Measurements from ENCODE around the gene PARP3. TPM values are rescaled to one million over a fixed set of nuclear protein-coding genes. Genes with fewer than 3 reads are reported as not detected.

The PARP3 gene
- total RNA-seq, 1 experiment from 2014 or later: 17.5 TPM

DNA sequence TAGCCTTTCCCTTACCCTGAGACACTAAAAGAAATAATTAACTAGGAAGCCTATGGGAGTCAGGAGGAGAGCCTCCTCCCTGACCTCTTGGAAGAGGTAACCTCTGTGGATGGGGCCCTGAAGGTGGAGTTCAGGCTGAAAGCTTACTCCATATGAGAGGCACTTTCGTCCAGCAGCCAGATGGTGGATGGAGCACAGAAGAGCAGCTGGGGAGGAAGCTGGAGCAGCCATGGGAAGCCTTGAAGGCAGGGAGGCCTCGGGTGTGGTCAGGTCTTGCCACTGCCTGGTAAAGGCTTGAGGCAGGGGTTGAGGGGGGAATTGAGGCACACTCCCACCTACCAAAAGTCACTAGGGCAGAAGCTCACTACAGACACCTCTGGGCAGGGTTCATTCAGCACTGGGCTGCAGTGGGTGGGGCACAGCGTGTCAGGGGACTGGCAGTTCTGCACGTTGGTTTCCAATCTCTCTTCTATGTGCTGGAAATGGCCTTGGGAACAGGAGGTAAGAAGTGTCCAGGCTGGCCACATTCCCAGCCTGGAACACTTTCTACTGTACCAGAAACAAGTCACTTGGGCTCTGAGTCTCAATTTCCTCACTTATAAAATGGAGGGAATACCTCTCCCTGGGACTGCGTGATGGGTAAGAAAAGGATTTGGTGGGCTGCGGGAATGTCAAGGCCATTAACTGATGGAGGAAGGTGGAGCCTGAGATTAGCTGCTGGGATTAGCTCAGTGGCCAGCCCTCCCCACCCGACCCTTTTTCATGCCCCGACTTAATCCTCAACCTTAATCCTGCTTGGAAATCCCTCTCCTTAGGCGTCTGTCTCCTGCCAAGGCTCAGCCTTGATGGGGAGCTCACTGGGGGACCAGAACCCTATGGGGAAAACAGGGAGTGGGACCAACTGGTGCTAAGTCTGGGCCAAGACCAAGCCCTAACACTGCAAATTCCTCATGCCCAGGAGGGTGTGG, 19.7 kb downstream of the PARP3 start:
- no peak for ATAC-seq
- Histone ChIP-seq H3K4me3 (replicated peaks in 1 of 2; ENCODE audit: low read depth in 1 of 2, low read length in 2 of 2) (no peak overlapping the region), H4K20me1 (ENCODE audit: insufficient read depth) (no peaks in the 10 kb centered on the region), H3K27me3 (ENCODE audit: insufficient read depth, low read length) (no peaks in the 10 kb centered on the region), H3K27ac (ENCODE audit: low read depth, low read length) (no peak overlapping the region), H3K4me2 (ENCODE audit: low read length) (no peak overlapping the region), H2AFZ (ENCODE audit: low read depth, low read length, poor library complexity, severe bottlenecking) (no peak overlapping the region), H3K36me3 (ENCODE audit: control insufficient read depth in 1 of 2, insufficient read depth in 2 of 2, low read length in 2 of 2) (0 out of 4 replicates have a peak, but pooled peaks cover 0 to 3% of the 10 kb centered on the region in 2 experiments), H3K9ac (ENCODE audit: low read length) (no peak overlapping the region), H3K9me3 (ENCODE audit: control insufficient read depth in 1 of 2, insufficient read depth in 1 of 2, low read depth in 1 of 2, low read length in 2 of 2) (no peaks in the 10 kb centered on the region), H3K4me1 (ENCODE audit: control insufficient read depth in 1 of 2, insufficient read depth in 2 of 2, low read length in 2 of 2) (peaks cover 6 to 9% of the 10 kb centered on the region in 2 experiments), H3K79me2 (ENCODE audit: insufficient read depth, low read length) (no peaks in the 10 kb centered on the region; the same call in 1 of the 2 replicates), H3K9me2 (ENCODE audit: insufficient read depth) (no peaks in the 10 kb centered on the region)
- ChIA-PET POLR2A (no interaction called here), CTCF (interaction anchor here (0.7 to 1.6 kb wide), 2 partner anchors 12 to 19 kb away, joined by 3 to 4 read pairs; partner anchors contain the start of gene ABHD14B), RAD21 (ENCODE audit: low non-redundant PET in 1 of 2, low total read pairs in 2 of 2, uncharacterized antibody in 2 of 2, unreplicated experiment in 2 of 2) (no interaction called here)
- no peak for DNase-seq (ENCODE audit: low read depth, low spot score)
- intact Hi-C loops (cut with micrococcal nuclease): no loop called here
- no peak for TF ChIP-seq YY1 (IDR thresholded peaks at IDR 0.05; ENCODE audit: extremely low read depth, insufficient replicate concordance, low read depth, low read length)
- TF ChIP-seq ZBTB33 (IDR thresholded peaks at IDR 0.05; ENCODE audit: extremely low read depth, insufficient replicate concordance, low read length): no peak
- no peak for TF ChIP-seq POLR2A (IDR thresholded peaks at IDR 0.05; ENCODE audit: borderline replicate concordance, extremely low read depth, insufficient read depth, insufficient read length)
- no peak for TF ChIP-seq SP1 (IDR thresholded peaks at IDR 0.05; ENCODE audit: low read depth)
- TF ChIP-seq ZNF274 (IDR thresholded peaks at IDR 0.05; ENCODE audit: low read depth, low read length): no peak
- no peak for TF ChIP-seq CEBPB (IDR thresholded peaks at IDR 0.05; ENCODE audit: low read depth)
- TF ChIP-seq JUND (IDR thresholded peaks at IDR 0.05): no peak
- TF ChIP-seq ZFX (IDR thresholded peaks at IDR 0.05): no peak
- no peak for TF ChIP-seq MAX (IDR thresholded peaks at IDR 0.05)
- no peak for TF ChIP-seq CTCF (IDR thresholded peaks at IDR 0.05 in 2 of 3, conservative IDR thresholded peaks at IDR 0.05 in 1 of 3; ENCODE audit: borderline replicate concordance in 1 of 3, insufficient read depth in 1 of 3, low read depth in 2 of 3, low read length in 2 of 3)
- TF ChIP-seq EZH2 (IDR thresholded peaks at IDR 0.05): no peak
- TF ChIP-seq EZH2phosphoT487 (IDR thresholded peaks at IDR 0.05; ENCODE audit: borderline replicate concordance): no peak
- TF ChIP-seq SRF (IDR thresholded peaks at IDR 0.05; ENCODE audit: low read depth): no peak
- no peak for TF ChIP-seq TCF7L2 (IDR thresholded peaks at IDR 0.05; ENCODE audit: borderline replicate concordance, extremely low read depth, insufficient read depth, insufficient read length)
- TF ChIP-seq POLR2AphosphoS5 (IDR thresholded peaks at IDR 0.05; ENCODE audit: low read depth, low read length): no peak
- TF ChIP-seq FOSL1 (IDR thresholded peaks at IDR 0.05; ENCODE audit: low read depth): no peak
- no peak for TF ChIP-seq CBX3 (IDR thresholded peaks at IDR 0.05; ENCODE audit: low read depth)
- BruUV-seq (replicated peaks): no TSS peak
